Right atrium auricular region (tissue), 2 donors: ENCODE results near the gene MINK1. TPM values are rescaled to one million over a fixed set of nuclear protein-coding genes. Genes with fewer than 3 reads are reported as not detected.
A peak's percentile ranks its signal among the peaks of the same experiment; 100 is the strongest.
"Not testable (repeated sequence)": the region's sequence is repeated elsewhere in the genome, so short reads cannot be mapped to it uniquely, and the experiment has no call there.

Experiments used
- DNase-seq: peaks from one replicate; pipeline ENCODE4 v3.0.0-alpha.2; 2019; ENCODE audit warnings: low spot score
- H3K27ac ChIP-seq, 2 donors: fragments of 200-600 bp; sonication (generic); 1 replicate in 1 of 2; 2 replicates in 1 of 2; pipeline ENCODE4 v1.5.1; 2016 to 2019
- H3K27me3 ChIP-seq, 2 donors: fragments of 200-600 bp; sonication (generic); one replicate each; pipeline versions ENCODE4 v1.5.1 to v1.6.0; 2017 to 2019
- H3K36me3 ChIP-seq: fragments of 200-600 bp; sonication (generic); one replicate; pipeline ENCODE4 v1.5.1; 2016
- H3K4me1 ChIP-seq, 2 donors: fragments of 200-600 bp; sonication (generic); one replicate each; pipeline versions ENCODE4 v1.5.1 to v1.6.0; 2017 to 2019
- H3K4me3 ChIP-seq, 2 donors: fragments of 200-600 bp; sonication (generic); 1 replicate in 1 of 2; 2 replicates in 1 of 2; pipeline ENCODE4 v1.5.1; 2017 to 2019; ENCODE audit warnings: mild to moderate bottlenecking in 1 of 2, moderate library complexity in 1 of 2
- H3K9me3 ChIP-seq, 2 donors: fragments of 200-600 bp; sonication (generic); one replicate each; pipeline ENCODE4 v1.5.1; 2019
- CTCF ChIP-seq, 2 donors: fragments of 200-600 bp; sonication (generic); IDR thresholded peaks; one replicate each; pipeline ENCODE4 v1.5.1; 2019; ENCODE audit warnings: antibody characterized with exemption in 2 of 2
- total RNA-seq, 2 donors: library from RNA; depleted of rRNA; stranded (reverse); fragments of >200 nt; gene quantifications; one replicate each; pipeline ENCODE4 v1.1.0, GENCODE V29; 2016

The MINK1 gene
- total RNA-seq, 2 donors from 2014 or later: 20.9 to 22.2 TPM

DNA sequence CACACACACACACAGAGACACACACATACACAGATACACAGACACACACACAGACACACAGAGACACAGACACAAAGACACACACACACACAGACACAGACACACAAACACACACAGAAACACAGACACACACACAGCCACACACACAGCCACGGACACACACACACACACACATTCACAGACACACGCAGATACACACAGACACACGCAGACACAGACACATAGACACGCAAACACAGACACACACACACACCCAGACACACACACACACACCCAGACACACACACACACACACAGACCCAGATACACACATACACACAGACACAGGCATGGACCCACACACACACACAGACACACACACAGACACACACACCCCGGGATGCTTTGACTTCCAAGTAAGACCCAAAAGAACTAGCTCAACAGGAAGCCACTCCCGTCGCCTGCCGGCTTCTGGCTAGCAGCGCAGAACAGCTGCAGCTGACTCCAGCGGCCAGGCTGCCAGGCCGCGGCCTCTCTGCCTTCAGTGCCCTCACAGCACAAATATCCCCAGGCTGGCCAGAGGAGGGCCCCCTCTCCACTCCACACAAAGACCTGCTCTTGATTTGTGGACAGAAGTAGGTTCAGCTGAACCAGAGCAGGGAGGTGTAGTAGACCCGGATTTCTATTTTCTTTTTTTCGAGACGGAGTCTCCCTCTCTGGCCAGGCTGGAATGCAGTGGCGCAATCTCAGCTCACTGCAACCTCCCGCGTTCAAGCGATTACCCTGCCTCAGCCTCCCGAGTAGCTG, 75.8 kb downstream of the MINK1 start:
- Histone ChIP-seq H3K4me1 (peaks cover 0 to 15% of the 10 kb centered on the region in 2 donors), H3K27me3 (no peaks in the 10 kb centered on the region), H3K9me3 (no peaks in the 10 kb centered on the region), H3K27ac (peak overlapping the region; percentile 20 to 48), H3K36me3 (no peaks in the 10 kb centered on the region), H3K4me3 (no peak overlapping the region)
- peak; percentile 96 for DNase-seq
- TF ChIP-seq CTCF (IDR thresholded peaks at IDR 0.05): peak; percentile 86 to 92

- Histone ChIP-seq H3K4me3 (no peak overlapping the region), H3K27ac (no peak overlapping the region), H3K9me3 (no peaks in the 10 kb centered on the region), H3K36me3 (no peaks in the 10 kb centered on the region), H3K27me3 (no peaks in the 10 kb centered on the region), H3K4me1 (peaks cover 0 to 6% of the 10 kb centered on the region in 2 donors)
- no peak for DNase-seq
- TF ChIP-seq CTCF (IDR thresholded peaks at IDR 0.05): no peak
Observed at GRCh38 chr17:4913994-4914393, 80.9 kb downstream of the MINK1 start.

GRCh38 chr17:4914551-4914950, 81.4 kb downstream of the MINK1 start:
- DNase-seq, H3K36me3 ChIP-seq, H3K4me3 ChIP-seq, H3K9me3 ChIP-seq, H3K27me3 ChIP-seq, H3K27ac ChIP-seq, H3K4me1 ChIP-seq: not testable (repeated sequence)

GRCh38 chr17:4919511-4920047, 86.4 kb downstream of the MINK1 start:
- no peak for TF ChIP-seq CTCF (IDR thresholded peaks at IDR 0.05)
- H3K4me3 ChIP-seq: no peak overlapping the region
- H3K27me3 ChIP-seq: no peaks in the 10 kb centered on the region
- H3K4me1 ChIP-seq: no peaks in the 10 kb centered on the region
- DNase-seq: no peak
- no peaks in the 10 kb centered on the region for H3K9me3 ChIP-seq
- no peak overlapping the region for H3K27ac ChIP-seq
- H3K36me3 ChIP-seq: no peaks in the 10 kb centered on the region

DNA sequence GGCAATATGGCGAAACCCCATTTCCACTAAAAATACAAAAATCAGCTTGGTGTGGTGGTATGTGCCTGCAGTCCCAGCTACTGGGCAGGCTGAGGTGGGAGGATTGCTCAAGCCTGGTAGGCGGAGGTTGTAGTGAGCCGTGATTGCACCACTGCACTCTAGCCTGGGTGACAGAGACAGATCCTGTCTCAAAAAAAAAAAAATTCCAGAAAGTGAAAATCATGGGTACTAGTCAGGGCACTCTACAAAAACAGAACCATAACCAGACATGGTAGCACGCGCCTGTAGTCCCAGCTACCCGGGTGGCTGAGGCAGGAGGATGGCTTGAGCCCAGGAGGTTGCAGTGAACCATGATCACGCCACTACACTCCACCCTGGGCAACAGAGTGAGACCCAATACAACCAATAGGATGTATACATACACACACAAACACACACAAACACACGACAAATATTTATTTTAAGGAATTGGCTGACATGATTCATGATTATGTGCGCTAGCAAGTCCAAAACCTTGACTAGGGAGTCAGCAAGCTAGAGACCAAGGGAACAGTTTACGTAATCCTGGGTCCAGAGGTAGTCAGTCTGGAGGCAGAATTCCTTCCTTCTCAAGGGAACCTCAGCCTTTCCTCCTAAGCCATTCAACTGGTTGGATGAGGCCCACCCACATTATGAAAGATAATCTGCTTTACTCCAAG, 87.4 kb downstream of the MINK1 start:
- H3K27ac ChIP-seq: no peak overlapping the region
- no peaks in the 10 kb centered on the region for H3K36me3 ChIP-seq
- no peaks in the 10 kb centered on the region for H3K9me3 ChIP-seq
- H3K4me1 ChIP-seq: no peaks in the 10 kb centered on the region
- H3K4me3 ChIP-seq: no peak overlapping the region
- H3K27me3 ChIP-seq: no peaks in the 10 kb centered on the region
- no peak for TF ChIP-seq CTCF (IDR thresholded peaks at IDR 0.05)
- DNase-seq: no peak

- Histone ChIP-seq H3K27ac (no peak overlapping the region), H3K9me3 (no peaks in the 10 kb centered on the region), H3K4me3 (no peak overlapping the region), H3K4me1 (no peaks in the 10 kb centered on the region), H3K27me3 (no peaks in the 10 kb centered on the region), H3K36me3 (no peaks in the 10 kb centered on the region)
- no peak for TF ChIP-seq CTCF (IDR thresholded peaks at IDR 0.05)
- DNase-seq: no peak
Observed at GRCh38 chr17:4921320-4921719, 88.2 kb downstream of the MINK1 start.

GRCh38 chr17:4926577-4927335, 93.6 kb downstream of the MINK1 start:
- not testable (repeated sequence) for H3K9me3 ChIP-seq, H3K27me3 ChIP-seq, H3K36me3 ChIP-seq, H3K4me3 ChIP-seq, H3K27ac ChIP-seq, H3K4me1 ChIP-seq, DNase-seq
